HEK293 (cell line): Measurements from ENCODE around the gene PRPF4.
"Not testable (repeated sequence)": the region's sequence is repeated elsewhere in the genome, so short reads cannot be mapped to it uniquely, and the experiment has no call there.

Experiments
- CTCF ChIA-PET: fragments of 350-600 bp; formaldehyde crosslinking; extraction: SDS; loops from one replicate; lab custom pipeline; 2021; ENCODE audit warnings: antibody characterized with exemption; lab: Yijun Ruan, JAX
- POLR2A ChIA-PET: fragments of 300-600 bp; formaldehyde crosslinking; extraction: SDS; loops from one replicate; lab custom pipeline; 2020; ENCODE audit warnings: antibody characterized with exemption, inconsistent platforms; lab: Yijun Ruan, JAX
- H3K27ac ChIP-seq: fragments of 200-500 bp; sonication (Bioruptor generic); 2 replicates; pipeline ENCODE4 v1.5.1; 2014; ENCODE audit warnings: low read depth, low read length, control low read depth, inconsistent platforms; ENCODE audit errors: extremely low read depth
- H3K36me3 ChIP-seq, 2 experiments: fragments of 200-500 bp in 1 of 2; sonication (Bioruptor generic) in 1 of 2; 1 replicate in 1 of 2; 2 replicates in 1 of 2; pipeline ENCODE4 v1.5.1; 2014 to 2017; ENCODE audit warnings: inconsistent platforms in 2 of 2, low read length in 2 of 2; ENCODE audit not compliant: control insufficient read depth in 2 of 2, insufficient read depth in 1 of 2
- H3K4me1 ChIP-seq: fragments of 200-500 bp; sonication (Bioruptor generic); 2 replicates; pipeline ENCODE4 v1.5.1; 2014; ENCODE audit warnings: mild to moderate bottlenecking, low read length, inconsistent platforms; ENCODE audit not compliant: control insufficient read depth, insufficient read depth
- H3K4me3 ChIP-seq: 2 replicates; pipeline ENCODE4 v1.5.1; 2011; ENCODE audit warnings: low read depth, mild to moderate bottlenecking, control low read depth, low read length, moderate library complexity
- H3K9me3 ChIP-seq: fragments of 200-500 bp; sonication (Bioruptor generic); 2 replicates; pipeline ENCODE4 v1.5.1; 2014; ENCODE audit warnings: low read depth, low read length, inconsistent platforms; ENCODE audit not compliant: control insufficient read depth, insufficient read depth
- INSM2 ChIP-seq: fragments of 450-650 bp; formaldehyde crosslinking; IDR thresholded peaks from 2 replicates; pipeline ENCODE4 v1.5.1; 2016; ENCODE audit warnings: missing biosample characterization, missing genetic modification characterization
- KLF9 ChIP-seq: fragments of 450-650 bp; formaldehyde crosslinking; IDR thresholded peaks from 2 replicates; pipeline ENCODE4 v1.5.1; 2016; ENCODE audit warnings: missing biosample characterization, missing genetic modification characterization, low read depth
- PRDM4 ChIP-seq: fragments of 450-650 bp; formaldehyde crosslinking; IDR thresholded peaks from 2 replicates; pipeline ENCODE4 v1.5.1; 2017; ENCODE audit warnings: missing biosample characterization, missing genetic modification characterization
- RBAK ChIP-seq: fragments of 450-650 bp; formaldehyde crosslinking; IDR thresholded peaks from 2 replicates; pipeline ENCODE4 v1.5.1; 2016; ENCODE audit warnings: missing biosample characterization, missing genetic modification characterization
- SCRT2 ChIP-seq: fragments of 450-650 bp; formaldehyde crosslinking; IDR thresholded peaks from 2 replicates; pipeline ENCODE4 v1.5.1; 2016; ENCODE audit warnings: missing biosample characterization, missing genetic modification characterization
- SP3 ChIP-seq: fragments of 450-650 bp; formaldehyde crosslinking; IDR thresholded peaks from 2 replicates; pipeline ENCODE4 v1.5.1; 2016; ENCODE audit warnings: missing biosample characterization, missing genetic modification characterization
- ZBTB1 ChIP-seq: fragments of 450-650 bp; formaldehyde crosslinking; IDR thresholded peaks from 2 replicates; pipeline ENCODE4 v1.5.1; 2016; ENCODE audit warnings: missing biosample characterization, missing genetic modification characterization
- ZBTB7A ChIP-seq: fragments of 450-650 bp; formaldehyde crosslinking; IDR thresholded peaks from 2 replicates; pipeline ENCODE4 v1.5.1; 2016; ENCODE audit warnings: low read depth, missing biosample characterization, missing genetic modification characterization
- ZNF146 ChIP-seq: fragments of 450-650 bp; formaldehyde crosslinking; IDR thresholded peaks from 2 replicates; pipeline ENCODE4 v1.5.1; 2016; ENCODE audit warnings: missing biosample characterization, missing genetic modification characterization
- ZNF169 ChIP-seq: fragments of 450-650 bp; formaldehyde crosslinking; IDR thresholded peaks from 2 replicates; pipeline ENCODE4 v1.5.1; 2016; ENCODE audit warnings: missing biosample characterization, missing genetic modification characterization
- ZNF544 ChIP-seq: fragments of 450-650 bp; formaldehyde crosslinking; IDR thresholded peaks from 2 replicates; pipeline ENCODE4 v1.5.0; 2017; ENCODE audit warnings: missing biosample characterization, missing genetic modification characterization
- ZNF558 ChIP-seq: fragments of 450-650 bp; formaldehyde crosslinking; IDR thresholded peaks from 2 replicates; pipeline ENCODE4 v1.5.1; 2016; ENCODE audit warnings: missing biosample characterization, missing genetic modification characterization
- ZNF658 ChIP-seq: fragments of 450-650 bp; formaldehyde crosslinking; IDR thresholded peaks from 2 replicates; pipeline ENCODE4; 2016; ENCODE audit warnings: missing biosample characterization, missing genetic modification characterization
- TF ChIP-seq, protein P1 (sequence below): fragments of 450-650 bp; formaldehyde crosslinking; IDR thresholded peaks from 2 replicates; pipeline ENCODE4 v1.5.1; 2016; ENCODE audit warnings: missing biosample characterization, missing genetic modification characterization
- TF ChIP-seq, protein P2 (sequence below): fragments of 450-650 bp; IDR thresholded peaks from 2 replicates; pipeline ENCODE4 v1.5.1; 2018; ENCODE audit warnings: missing biosample characterization, mild to moderate bottlenecking, missing genetic modification characterization
- TF ChIP-seq, protein P3 (sequence below): fragments of 450-650 bp; formaldehyde crosslinking; IDR thresholded peaks from 2 replicates; pipeline ENCODE4 v1.5.1; 2016; ENCODE audit warnings: missing biosample characterization, missing genetic modification characterization

The PRPF4 gene

DNA sequence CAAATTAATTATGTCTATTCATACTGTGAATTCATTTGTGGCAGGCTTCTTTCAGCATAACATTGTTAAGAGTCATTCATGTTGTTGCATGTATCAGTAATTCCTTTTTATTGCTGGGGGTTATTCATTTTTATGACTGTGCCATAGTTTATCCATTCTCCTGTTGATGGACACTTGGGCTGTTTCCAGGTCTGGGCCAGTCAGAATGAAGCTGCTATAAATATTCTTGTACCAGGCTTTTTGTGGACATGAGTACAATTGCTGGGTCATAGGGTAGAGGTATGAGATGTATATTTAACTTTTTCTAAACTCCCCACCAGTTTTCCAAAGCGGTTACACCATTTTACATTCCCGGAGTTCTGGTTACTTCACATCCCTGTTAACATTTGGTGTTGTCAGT is 13.6 kb downstream of the PRPF4 start (continued):
- TF ChIP-seq RBAK (no peak), SP3 (tag by site-specific recombination) (no peak)
- TF ChIP-seq, protein P1, sequence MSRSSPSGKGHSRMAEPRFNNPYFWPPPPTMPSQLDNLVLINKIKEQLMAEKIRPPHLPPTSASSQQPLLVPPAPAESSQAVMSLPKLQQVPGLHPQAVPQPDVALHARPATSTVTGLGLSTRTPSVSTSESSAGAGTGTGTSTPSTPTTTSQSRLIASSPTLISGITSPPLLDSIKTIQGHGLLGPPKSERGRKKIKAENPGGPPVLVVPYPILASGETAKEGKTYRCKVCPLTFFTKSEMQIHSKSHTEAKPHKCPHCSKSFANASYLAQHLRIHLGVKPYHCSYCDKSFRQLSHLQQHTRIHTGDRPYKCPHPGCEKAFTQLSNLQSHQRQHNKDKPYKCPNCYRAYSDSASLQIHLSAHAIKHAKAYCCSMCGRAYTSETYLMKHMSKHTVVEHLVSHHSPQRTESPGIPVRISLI (tag by site-specific recombination): no peak

DNA sequence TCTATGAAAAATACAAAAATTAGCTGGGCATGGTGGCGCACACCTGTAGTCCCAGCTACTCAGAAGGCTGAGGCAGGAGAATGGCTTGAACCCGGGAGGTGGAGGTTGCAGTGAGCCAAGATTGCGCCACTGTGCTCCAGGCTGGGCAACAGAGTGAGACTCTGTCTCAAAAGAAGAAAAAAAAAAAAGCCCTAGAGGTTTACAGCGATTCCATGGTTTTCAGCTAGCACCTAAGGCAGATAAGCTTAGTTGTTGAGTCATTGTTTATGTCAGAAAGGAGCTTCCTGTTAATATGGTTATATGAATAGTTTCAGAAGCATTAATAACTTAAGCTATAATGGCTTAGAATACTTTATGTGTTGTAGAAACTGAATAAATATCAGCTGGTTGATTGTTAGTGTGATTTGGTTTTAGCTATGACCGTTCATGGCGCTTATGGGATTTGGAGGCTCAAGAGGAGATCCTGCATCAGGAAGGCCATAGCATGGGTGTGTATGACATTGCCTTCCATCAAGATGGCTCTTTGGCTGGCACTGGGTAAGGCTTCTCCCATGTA is 14.7 kb downstream of the PRPF4 start:
- no peaks in the 10 kb centered on the region for H3K4me1 ChIP-seq
- POLR2A ChIA-PET: interaction anchor here (0.6 to 1.1 kb wide), 3 partner anchors 15 to 979 kb away, joined by 3 to 6 read pairs (median 5); partner anchors contain the start of genes CDC26, PRPF4 and SLC31A2
- H3K36me3 ChIP-seq: peaks cover 42 to 86% of the 10 kb centered on the region in 2 experiments
- TF ChIP-seq ZBTB1 (tag by site-specific recombination): no peak
- TF ChIP-seq ZBTB7A (tag by site-specific recombination): no peak
- TF ChIP-seq ZNF558 (tag by site-specific recombination): no peak
- no peak for TF ChIP-seq INSM2 (tag by site-specific recombination)
- TF ChIP-seq ZNF169 (tag by site-specific recombination): no peak
- TF ChIP-seq, protein P2, sequence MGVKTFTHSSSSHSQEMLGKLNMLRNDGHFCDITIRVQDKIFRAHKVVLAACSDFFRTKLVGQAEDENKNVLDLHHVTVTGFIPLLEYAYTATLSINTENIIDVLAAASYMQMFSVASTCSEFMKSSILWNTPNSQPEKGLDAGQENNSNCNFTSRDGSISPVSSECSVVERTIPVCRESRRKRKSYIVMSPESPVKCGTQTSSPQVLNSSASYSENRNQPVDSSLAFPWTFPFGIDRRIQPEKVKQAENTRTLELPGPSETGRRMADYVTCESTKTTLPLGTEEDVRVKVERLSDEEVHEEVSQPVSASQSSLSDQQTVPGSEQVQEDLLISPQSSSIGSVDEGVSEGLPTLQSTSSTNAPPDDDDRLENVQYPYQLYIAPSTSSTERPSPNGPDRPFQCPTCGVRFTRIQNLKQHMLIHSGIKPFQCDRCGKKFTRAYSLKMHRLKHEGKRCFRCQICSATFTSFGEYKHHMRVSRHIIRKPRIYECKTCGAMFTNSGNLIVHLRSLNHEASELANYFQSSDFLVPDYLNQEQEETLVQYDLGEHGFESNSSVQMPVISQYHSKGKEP (tag by site-specific recombination): no peak
- TF ChIP-seq, all 188 proteins: peak for 0
- Histone ChIP-seq H3K27ac (no peak overlapping the region), H3K9me3 (no peaks in the 10 kb centered on the region), H3K4me3 (no peak overlapping the region)
- CTCF ChIA-PET: no interaction called here

GRCh38 chr9:113293285-113293878 is 17.9 kb downstream of the PRPF4 start:
- ChIA-PET POLR2A (no interaction called here), CTCF (no interaction called here)
- no peak overlapping the region for H3K27ac ChIP-seq
- no peaks in the 10 kb centered on the region for H3K9me3 ChIP-seq
- peaks cover 29 to 57% of the 10 kb centered on the region in 2 experiments for H3K36me3 ChIP-seq
- TF ChIP-seq PRDM4 (no peak), SCRT2 (tag by site-specific recombination) (no peak), ZNF544 (tag by site-specific recombination) (no peak), ZNF658 (tag by site-specific recombination) (no peak), ZNF146 (no peak), KLF9 (tag by site-specific recombination) (no peak)
- TF ChIP-seq, protein P3, sequence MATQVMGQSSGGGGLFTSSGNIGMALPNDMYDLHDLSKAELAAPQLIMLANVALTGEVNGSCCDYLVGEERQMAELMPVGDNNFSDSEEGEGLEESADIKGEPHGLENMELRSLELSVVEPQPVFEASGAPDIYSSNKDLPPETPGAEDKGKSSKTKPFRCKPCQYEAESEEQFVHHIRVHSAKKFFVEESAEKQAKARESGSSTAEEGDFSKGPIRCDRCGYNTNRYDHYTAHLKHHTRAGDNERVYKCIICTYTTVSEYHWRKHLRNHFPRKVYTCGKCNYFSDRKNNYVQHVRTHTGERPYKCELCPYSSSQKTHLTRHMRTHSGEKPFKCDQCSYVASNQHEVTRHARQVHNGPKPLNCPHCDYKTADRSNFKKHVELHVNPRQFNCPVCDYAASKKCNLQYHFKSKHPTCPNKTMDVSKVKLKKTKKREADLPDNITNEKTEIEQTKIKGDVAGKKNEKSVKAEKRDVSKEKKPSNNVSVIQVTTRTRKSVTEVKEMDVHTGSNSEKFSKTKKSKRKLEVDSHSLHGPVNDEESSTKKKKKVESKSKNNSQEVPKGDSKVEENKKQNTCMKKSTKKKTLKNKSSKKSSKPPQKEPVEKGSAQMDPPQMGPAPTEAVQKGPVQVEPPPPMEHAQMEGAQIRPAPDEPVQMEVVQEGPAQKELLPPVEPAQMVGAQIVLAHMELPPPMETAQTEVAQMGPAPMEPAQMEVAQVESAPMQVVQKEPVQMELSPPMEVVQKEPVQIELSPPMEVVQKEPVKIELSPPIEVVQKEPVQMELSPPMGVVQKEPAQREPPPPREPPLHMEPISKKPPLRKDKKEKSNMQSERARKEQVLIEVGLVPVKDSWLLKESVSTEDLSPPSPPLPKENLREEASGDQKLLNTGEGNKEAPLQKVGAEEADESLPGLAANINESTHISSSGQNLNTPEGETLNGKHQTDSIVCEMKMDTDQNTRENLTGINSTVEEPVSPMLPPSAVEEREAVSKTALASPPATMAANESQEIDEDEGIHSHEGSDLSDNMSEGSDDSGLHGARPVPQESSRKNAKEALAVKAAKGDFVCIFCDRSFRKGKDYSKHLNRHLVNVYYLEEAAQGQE: no peak
- TF ChIP-seq, all 188 proteins: peak for 0
- no peak overlapping the region for H3K4me3 ChIP-seq
- H3K4me1 ChIP-seq: no peaks in the 10 kb centered on the region

DNA sequence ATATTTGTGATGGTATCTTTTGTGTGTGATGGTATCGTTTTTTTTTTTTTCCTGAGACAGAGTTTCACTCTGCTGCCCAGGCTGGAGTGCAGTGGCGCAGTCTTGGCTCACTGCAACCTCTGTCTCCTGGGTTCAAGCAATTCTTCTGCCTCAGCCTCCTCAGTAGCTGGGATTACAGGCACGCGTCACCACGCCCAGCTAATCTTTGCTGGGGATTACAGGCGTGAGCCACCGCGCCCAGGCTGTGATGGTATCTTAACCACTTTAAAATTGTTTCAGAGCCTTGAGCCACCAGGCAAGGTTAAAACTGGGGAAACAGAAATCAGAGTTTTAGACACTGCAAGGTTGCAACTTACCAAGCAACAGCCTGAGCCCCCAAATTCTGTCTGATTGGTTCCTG is 20.8 kb downstream of the PRPF4 start:
- ChIA-PET CTCF (interaction anchor here (0.8 to 2.6 kb wide), 5 partner anchors 10 to 105 kb away, joined by 3 to 8 read pairs (median 4); partner anchors contain the start of gene ALAD), POLR2A (interaction anchor here (0.9 to 2.0 kb wide), 3 partner anchors 21 to 81 kb away, joined by 3 to 7 read pairs (median 4); partner anchors contain the start of genes CDC26, FKBP15, HDHD3 and PRPF4)
- not testable (repeated sequence) for H3K27ac ChIP-seq, H3K4me3 ChIP-seq, H3K9me3 ChIP-seq, H3K4me1 ChIP-seq
- H3K36me3 ChIP-seq: peaks cover 11 to 28% of the 10 kb centered on the region in 2 experiments; a peak in 2 of 3 replicates
